Measurements from ENCODE around the gene RELT. TPM values are rescaled to one million over a fixed set of nuclear protein-coding genes. Genes with fewer than 3 reads are reported as not detected.

RELT gene, protein sequence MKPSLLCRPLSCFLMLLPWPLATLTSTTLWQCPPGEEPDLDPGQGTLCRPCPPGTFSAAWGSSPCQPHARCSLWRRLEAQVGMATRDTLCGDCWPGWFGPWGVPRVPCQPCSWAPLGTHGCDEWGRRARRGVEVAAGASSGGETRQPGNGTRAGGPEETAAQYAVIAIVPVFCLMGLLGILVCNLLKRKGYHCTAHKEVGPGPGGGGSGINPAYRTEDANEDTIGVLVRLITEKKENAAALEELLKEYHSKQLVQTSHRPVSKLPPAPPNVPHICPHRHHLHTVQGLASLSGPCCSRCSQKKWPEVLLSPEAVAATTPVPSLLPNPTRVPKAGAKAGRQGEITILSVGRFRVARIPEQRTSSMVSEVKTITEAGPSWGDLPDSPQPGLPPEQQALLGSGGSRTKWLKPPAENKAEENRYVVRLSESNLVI
- total RNA-seq (ENCODE audit: low replicate concordance) = 0.70 and 6.2 TPM in 2 replicates

DNA sequence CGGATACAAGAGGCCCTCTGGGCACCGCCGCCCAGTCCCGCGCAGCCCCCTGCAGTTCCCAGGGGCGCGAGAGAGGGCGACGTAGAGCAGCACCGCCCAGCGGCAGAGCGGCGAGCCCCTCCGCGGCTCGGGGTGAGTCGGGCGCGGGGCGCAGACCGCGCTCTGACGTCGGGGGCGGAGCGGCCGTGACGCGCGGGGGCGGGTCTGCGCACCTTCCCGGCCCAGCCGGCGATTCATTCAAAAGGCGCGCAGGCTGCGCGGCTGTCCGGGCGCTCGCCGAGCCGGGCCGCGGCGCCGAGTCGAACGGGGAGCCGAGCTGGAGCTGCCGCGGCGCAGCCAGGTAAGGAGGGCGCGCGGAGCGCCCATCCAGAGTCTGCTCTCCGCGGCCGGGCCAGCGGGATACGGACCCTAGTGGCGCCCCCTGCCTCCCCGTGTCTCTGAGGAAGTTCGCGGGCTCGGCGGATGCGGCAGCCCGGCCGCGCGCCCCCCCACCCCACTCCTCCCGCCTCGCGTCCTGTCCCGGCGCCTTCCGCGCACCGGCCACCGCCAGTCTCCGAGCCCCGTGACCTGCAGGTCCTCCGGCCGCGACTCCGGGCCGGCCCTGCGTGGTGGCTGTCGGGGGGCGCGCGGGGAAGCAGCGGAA, at the start of gene RELT:
Gene RELT (plus strand): TSS at position 240 of the 643 bp plus-strand sequence. CDS start 12,738 bp downstream, outside the sequence.

Other genes starting within 250 kb of the RELT start
- gene FCHSD2, start 234.1 kb upstream of the RELT start, total RNA-seq (ENCODE audit: low replicate concordance) = 6.2 and 8.0 TPM in 2 replicates
- gene P2RY2, start 158.1 kb upstream of the RELT start, total RNA-seq (ENCODE audit: low replicate concordance) = 2.0 TPM in 1 of 2 replicates, not detected in the other
- 0.12 and 5.9 TPM in 2 replicates for gene P2RY6, start 104.1 kb upstream of the RELT start, total RNA-seq (ENCODE audit: low replicate concordance)
- gene ARHGEF17, start 68.1 kb upstream of the RELT start, total RNA-seq (ENCODE audit: low replicate concordance) = 20.4 and 29.5 TPM in 2 replicates
- 10.2 and 20.4 TPM in 2 replicates for gene FAM168A, start 221.7 kb downstream of the RELT start, total RNA-seq (ENCODE audit: low replicate concordance)